ENCODE results near the gene SLC25A38. TPM values are rescaled to one million over a fixed set of nuclear protein-coding genes. Genes with fewer than 3 reads are reported as not detected.

Gene SLC25A38
- total RNA-seq, 1 experiment from 2014 or later: 48.2 TPM

GRCh38 chr3:39385456-39386090 lies 2.4 kb downstream of the SLC25A38 start:
- Mint-ChIP-seq H3K4me3 (peak overlapping the region; percentile 98; a peak in 4 of 5 replicates), H3K9me3 (no peaks in the 10 kb centered on the region), H3K4me1 (peaks cover 17 to 33% of the 10 kb centered on the region in 2 experiments), H3K36me3 (ENCODE audit: insufficient read depth in 1 of 3, low read depth in 3 of 3) (peaks cover 10 to 27% (median 12%) of the 10 kb centered on the region in 3 experiments; a peak in 6 of 7 replicates), H3K27me3 (ENCODE audit: low read depth) (peaks cover 2% of the 10 kb centered on the region; the same call in 1 of the 2 replicates), H3K27ac (peak overlapping the region in 1 of 3 experiments; percentile 22; a peak in 3 of 7 replicates)
- Histone ChIP-seq H2BK15ac (ENCODE audit: low read depth, low read length) (no peak overlapping the region), H3K4me2 (ENCODE audit: insufficient read depth, insufficient read length, low read length) (peak overlapping the region; percentile 21), H2BK120ac (ENCODE audit: low read depth, low read length, poor library complexity, severe bottlenecking) (no peak overlapping the region), H3K27me3 (ENCODE audit: insufficient read depth, low read length) (no peaks in the 10 kb centered on the region), H3T11ph (ENCODE audit: low read length) (no peak overlapping the region), H3K4ac (ENCODE audit: low read depth, low read length) (no peak overlapping the region), H3K27ac (ENCODE audit: insufficient read length, low read depth, low read length) (no peak overlapping the region), H3K14ac (ENCODE audit: insufficient read depth, low read length) (no peak overlapping the region), H4K91ac (ENCODE audit: insufficient read length, low read depth, low read length) (no peak overlapping the region), H2BK20ac (ENCODE audit: low read depth, low read length, poor library complexity, severe bottlenecking) (no peak overlapping the region), H4K8ac (replicated peaks; ENCODE audit: insufficient read length, low read depth, low read length) (no peak overlapping the region), H3K23me2 (ENCODE audit: insufficient read length, low read depth, low read length, poor library complexity, severe bottlenecking) (peaks cover 2% of the 10 kb centered on the region), H3K4me1 (ENCODE audit: insufficient read depth, low read length) (no peaks in the 10 kb centered on the region), H3K23ac (ENCODE audit: insufficient read length, low read depth, low read length) (no peak overlapping the region), H3K56ac (ENCODE audit: insufficient read length, low read depth, low read length) (no peak overlapping the region), H2AK5ac (ENCODE audit: insufficient read length, low read length) (no peak overlapping the region), H2AFZ (ENCODE audit: low read length) (no peak overlapping the region), H2BK12ac (ENCODE audit: insufficient read length, low read depth, low read length) (no peak overlapping the region), H4K5ac (ENCODE audit: insufficient read length, low read depth, low read length) (no peak overlapping the region), H3K79me1 (ENCODE audit: insufficient read depth, low read depth, low read length, poor library complexity, severe bottlenecking) (peaks cover 7% of the 10 kb centered on the region), H2BK5ac (ENCODE audit: insufficient read length, low read length) (peak overlapping the region; percentile 12), H3K9me3 (ENCODE audit: control insufficient read depth, low read depth, low read length) (no peaks in the 10 kb centered on the region), H4K20me1 (ENCODE audit: control insufficient read depth, insufficient read depth, insufficient read length) (no peaks in the 10 kb centered on the region), H3K79me2 (ENCODE audit: insufficient read depth, low read length) (peaks cover 28% of the 10 kb centered on the region; the same call in 1 of the 2 replicates), H3K9ac (ENCODE audit: extremely low read depth, insufficient read length, low read length) (no peak overlapping the region), H3K18ac (ENCODE audit: insufficient read length, low read depth, low read length) (no peak overlapping the region)
- no peak for TF ChIP-seq CTCF (conservative IDR thresholded peaks at IDR 0.05)
- DNase-seq: no peak
- WGBS (ENCODE audit: extremely low coverage, insufficient read length, low lambda C conversion rate): no CpG with 5 or more reads among the region's 9 CpGs

Data from H9 (cell line).